NK-92 treated with Interleukin-12 subunit alpha and Interleukin-12 subunit beta, amount 100 ng/mL, for 24 hours (cell line): ENCODE measurements around the gene TNFRSF6B.
"Not testable (repeated sequence)": the region's sequence is repeated elsewhere in the genome, so short reads cannot be mapped to it uniquely, and the experiment has no call there.

Source experiments
- DNase-seq: peaks from one replicate; lab custom pipeline; 2025; lab: John Stamatoyannopoulos, UW

The TNFRSF6B gene

GRCh38 chr20:63708301-63709148 is 12.1 kb downstream of the TNFRSF6B start:
- DNase-seq: no peak

DNA sequence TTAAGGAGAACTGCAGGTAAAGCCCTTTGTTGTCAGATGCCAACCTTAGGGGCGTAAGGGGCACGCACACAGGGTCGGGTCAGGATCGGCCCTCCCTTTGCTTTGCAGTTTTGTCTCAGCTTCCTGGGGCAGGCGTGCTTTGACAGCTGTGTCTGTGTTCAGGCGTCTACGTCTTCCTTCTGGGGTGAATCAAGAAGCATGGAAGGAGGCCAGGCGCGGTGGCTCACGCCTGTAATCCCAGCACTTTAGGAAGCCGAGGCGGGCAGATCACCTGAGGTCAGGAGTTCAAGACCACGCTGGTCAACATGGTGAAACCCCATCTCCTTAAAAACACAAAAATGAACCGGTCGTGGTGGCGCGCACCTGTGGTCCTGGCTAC is 12.7 kb downstream of the TNFRSF6B start:
- DNase-seq: no peak

GRCh38 chr20:63711085-63711645 is 14.7 kb downstream of the TNFRSF6B start:
- no peak for DNase-seq

DNA sequence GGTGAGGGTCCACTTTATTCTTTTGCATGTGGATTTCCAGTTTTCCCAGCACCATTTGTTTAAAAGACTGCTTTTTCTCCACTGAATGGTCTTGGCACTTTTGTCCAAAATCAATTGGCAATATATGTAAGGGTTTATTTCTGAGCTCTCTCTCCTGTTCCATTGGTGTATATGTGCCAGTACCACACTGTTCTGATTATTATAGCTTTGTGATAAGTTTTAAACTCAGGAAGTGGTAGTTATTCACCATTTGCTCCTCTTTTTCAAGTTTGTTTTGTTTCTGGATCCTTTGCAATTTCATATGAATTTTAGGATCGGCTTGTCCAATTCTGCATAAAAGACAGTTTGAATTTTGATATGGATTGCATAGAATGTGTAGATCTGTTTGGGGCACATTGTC is 15.7 kb downstream of the TNFRSF6B start:
- DNase-seq: no peak

DNA sequence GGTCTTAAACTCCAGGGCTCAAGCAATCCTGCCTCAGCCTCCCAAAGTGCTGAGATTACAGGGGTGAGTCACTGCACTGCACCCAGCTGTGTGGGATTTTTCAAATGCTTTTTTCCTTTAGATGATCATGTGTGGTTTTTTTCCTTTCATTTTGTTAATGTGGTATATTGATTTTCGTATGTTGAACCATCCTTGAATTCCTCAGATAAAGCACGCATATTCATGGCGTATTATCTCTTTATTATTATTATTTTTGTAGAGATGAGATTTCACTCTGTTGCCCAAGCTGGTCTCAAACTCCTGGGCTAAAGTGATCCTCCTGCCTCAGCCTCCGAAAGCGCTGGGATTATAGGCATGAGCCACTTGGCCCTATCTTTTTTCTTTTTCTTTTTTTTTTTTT is 18.4 kb downstream of the TNFRSF6B start:
- DNase-seq: no peak

DNA sequence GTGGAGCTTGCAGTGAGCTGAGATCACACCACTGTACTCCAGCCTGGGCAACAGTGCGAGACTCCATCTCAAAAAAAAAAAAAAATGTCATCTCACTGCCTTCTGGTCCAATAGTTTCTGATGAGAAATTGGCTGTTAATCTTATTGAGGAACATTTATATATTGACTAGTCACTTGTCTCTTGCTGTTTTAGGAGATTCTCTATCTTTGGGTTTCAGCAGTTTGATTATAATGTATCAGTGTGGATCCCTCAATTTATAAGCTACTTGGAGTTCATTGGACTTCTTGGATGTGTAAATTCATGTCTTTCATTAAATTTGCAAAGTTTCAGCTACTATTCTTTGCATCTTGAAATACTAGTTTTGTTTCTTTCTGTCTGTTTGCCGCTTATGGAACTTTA is 22.5 kb downstream of the TNFRSF6B start:
- no peak for DNase-seq

GRCh38 chr20:63722967-63723622 is 26.6 kb downstream of the TNFRSF6B start:
- not testable (repeated sequence) for DNase-seq

GRCh38 chr20:63730189-63730733 is 33.8 kb downstream of the TNFRSF6B start:
- not testable (repeated sequence) for DNase-seq

GRCh38 chr20:63731410-63731809 is 35.0 kb downstream of the TNFRSF6B start:
- no peak for DNase-seq

- no peak for DNase-seq
Measured at GRCh38 chr20:63732118-63733095, 36.0 kb downstream of the TNFRSF6B start.

- DNase-seq: no peak
Measured at GRCh38 chr20:63733117-63733516, 36.7 kb downstream of the TNFRSF6B start.

- DNase-seq: no peak
Measured at GRCh38 chr20:63733579-63734081, 37.2 kb downstream of the TNFRSF6B start.

DNA sequence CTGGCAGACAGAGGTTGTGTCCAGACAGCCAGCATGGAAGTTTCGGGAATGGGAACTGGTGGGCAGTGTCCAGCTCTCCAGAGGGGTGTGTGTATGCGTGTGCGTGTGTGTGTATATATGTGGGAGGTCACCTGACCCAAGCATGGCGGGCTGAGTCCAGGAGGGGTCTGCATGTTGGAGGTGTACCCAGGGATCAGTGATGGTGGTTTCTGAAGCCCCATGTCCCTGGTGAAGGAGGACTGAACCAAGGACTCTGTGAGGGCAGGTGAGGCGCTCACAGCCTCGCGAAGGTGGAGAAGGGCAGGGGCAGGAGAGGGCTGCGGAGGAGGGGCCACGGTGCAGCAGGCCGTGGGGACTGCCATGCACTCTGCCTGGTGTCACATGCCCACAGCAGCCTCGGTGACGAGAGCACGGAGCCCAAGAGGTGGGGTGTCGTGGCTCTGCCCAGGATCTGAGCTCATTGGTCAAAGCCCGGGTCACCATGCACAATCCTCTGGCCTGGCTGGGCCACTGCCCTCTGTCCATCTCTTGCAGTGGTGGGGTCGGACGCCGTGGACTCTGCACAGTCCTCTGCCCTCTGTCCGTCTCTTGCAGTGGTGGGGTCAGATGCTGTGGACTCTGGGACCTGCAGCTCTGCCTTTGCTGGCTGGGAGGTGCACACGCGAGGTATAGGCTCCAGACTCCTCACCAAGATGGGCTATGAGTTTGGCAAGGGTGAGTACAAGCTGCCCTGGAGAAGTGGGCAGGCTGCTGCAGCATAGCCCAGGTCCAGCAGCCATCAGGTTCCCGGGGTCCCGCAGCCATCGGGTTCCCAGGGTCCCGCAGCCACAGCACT is 37.9 kb downstream of the TNFRSF6B start:
- no peak for DNase-seq

- no peak for DNase-seq
Measured at GRCh38 chr20:63734946-63735858, 38.8 kb downstream of the TNFRSF6B start.

- DNase-seq: no peak
Measured at GRCh38 chr20:63735859-63736718, 39.6 kb downstream of the TNFRSF6B start, which contains the start of gene LIME1. LIME1 (plus strand) TSS chr20:63736664; CDS start chr20:63737550, 886 bp downstream.

- no peak for DNase-seq
Measured at GRCh38 chr20:63736893-63737694, 40.6 kb downstream of the TNFRSF6B start.

DNA sequence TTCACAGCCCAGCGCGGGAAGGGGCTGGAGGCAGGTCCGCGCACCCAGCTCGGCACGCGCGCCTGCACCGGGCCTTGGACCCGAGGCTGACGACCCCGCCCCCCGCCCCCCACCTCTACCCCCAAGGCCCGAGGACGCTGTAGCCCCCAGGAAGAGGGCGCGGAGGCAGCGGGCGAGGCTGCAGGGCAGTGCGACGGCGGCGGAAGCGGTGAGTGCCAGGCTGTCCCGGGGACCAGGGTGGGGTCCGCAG is 41.2 kb downstream of the TNFRSF6B start:
- no peak for DNase-seq
